H1 (cell line): ENCODE data around the gene OR10G3.

Experiments used
- ASH2L ChIP-seq: fragments of 200-600, 300-600 bp; sonication (generic); IDR thresholded peaks from one replicate; pipeline ENCODE4 v1.7.1; 2017; ENCODE audit warnings: low read length
- CTCF ChIP-seq, 3 experiments: IDR thresholded peaks; 1 replicate in 2 of 3; 2 replicates in 1 of 3; pipeline versions ENCODE4 v1.5.1 to v1.6.1; 2011; ENCODE audit warnings: low read length in 3 of 3, mild to moderate bottlenecking in 3 of 3, inconsistent platforms in 2 of 3, low read depth in 1 of 3, moderate library complexity in 1 of 3; ENCODE audit not compliant: insufficient read depth in 1 of 3; ENCODE audit errors: control extremely low read depth in 1 of 3
- EP300 ChIP-seq, 2 experiments: IDR thresholded peaks; 1 replicate in 1 of 2; 2 replicates in 1 of 2; pipeline ENCODE4 v1.6.1; 2011 to 2012; ENCODE audit warnings: low read depth in 2 of 2, low read length in 2 of 2, mild to moderate bottlenecking in 2 of 2, borderline replicate concordance in 1 of 2, inconsistent platforms in 1 of 2, moderate library complexity in 1 of 2
- EZH2 ChIP-seq: fragments of 200-600 bp; sonication (generic); IDR thresholded peaks from 2 replicates; pipeline ENCODE4 v1.7.1; 2012; ENCODE audit warnings: low read depth, mild to moderate bottlenecking, moderate library complexity, low read length, inconsistent platforms; ENCODE audit not compliant: severe bottlenecking
- RAD21 ChIP-seq, 2 experiments: IDR thresholded peaks in 1 of 2; conservative IDR thresholded peaks in 1 of 2; 2 replicates each; pipeline ENCODE4 v1.6.1; 2011; ENCODE audit warnings: low read depth in 2 of 2, low read length in 2 of 2, improper control_type of control experiment in 1 of 2, inconsistent platforms in 1 of 2, mild to moderate bottlenecking in 1 of 2, moderate library complexity in 1 of 2
- RBBP5 ChIP-seq: IDR thresholded peaks from 2 replicates; pipeline ENCODE4 v1.7.1; 2012; ENCODE audit warnings: low read depth, mild to moderate bottlenecking, inconsistent platforms, low read length, moderate library complexity, borderline replicate concordance
- RFX5 ChIP-seq: IDR thresholded peaks from 2 replicates; pipeline ENCODE4 v1.6.1; 2011; ENCODE audit warnings: low read depth, low read length, improper control_type of control experiment, borderline replicate concordance
- SIN3A ChIP-seq, 2 experiments: IDR thresholded peaks in 1 of 2; conservative IDR thresholded peaks in 1 of 2; 2 replicates each; pipeline ENCODE4 v1.6.1; 2011 to 2012; ENCODE audit warnings: low read length in 2 of 2, improper control_type of control experiment in 1 of 2, low read depth in 1 of 2, mild to moderate bottlenecking in 1 of 2
- TBP ChIP-seq: IDR thresholded peaks from 2 replicates; pipeline ENCODE4 v1.6.1; 2011; ENCODE audit warnings: low read depth, low read length, improper control_type of control experiment
- USF2 ChIP-seq: IDR thresholded peaks from 2 replicates; pipeline ENCODE4 v1.6.1; 2011; ENCODE audit warnings: low read length, improper control_type of control experiment

DNA sequence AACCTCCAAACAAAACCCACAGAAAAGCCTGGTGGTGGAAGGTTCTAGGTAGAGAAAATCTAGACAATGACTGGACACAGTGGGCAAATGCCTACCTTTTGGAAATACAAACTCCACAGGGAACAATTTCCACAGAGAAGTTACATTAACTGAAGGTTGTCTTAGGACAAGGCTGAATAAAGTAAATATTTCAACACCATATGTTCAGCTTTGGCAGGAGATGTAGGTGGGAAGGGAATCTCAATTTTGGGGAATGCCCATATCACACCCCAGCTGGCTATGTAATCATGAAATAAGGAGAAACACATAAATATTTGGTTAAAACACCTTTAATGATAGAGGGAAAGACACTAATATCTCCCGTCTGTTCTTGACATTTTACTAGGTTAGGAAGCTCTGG lies 59.1 kb downstream of the OR10G3 start:
- no peak for TF ChIP-seq ASH2L
- no peak for TF ChIP-seq EP300 (IDR thresholded peaks at IDR 0.05; ENCODE audit: borderline replicate concordance in 1 of 2, low read depth in 2 of 2, low read length in 2 of 2)
- no peak for TF ChIP-seq USF2
- TF ChIP-seq RBBP5: no peak
- TF ChIP-seq RAD21 (IDR thresholded peaks at IDR 0.05 in 1 of 2, conservative IDR thresholded peaks at IDR 0.05 in 1 of 2; ENCODE audit: low read depth in 2 of 2, low read length in 2 of 2): no peak
- no peak for TF ChIP-seq CTCF (IDR thresholded peaks at IDR 0.05; ENCODE audit: control extremely low read depth in 1 of 3, insufficient read depth in 1 of 3, low read depth in 1 of 3, low read length in 3 of 3)
- TF ChIP-seq RFX5: no peak
- no peak for TF ChIP-seq EZH2
- no peak for TF ChIP-seq SIN3A (conservative IDR thresholded peaks at IDR 0.05 in 1 of 2, IDR thresholded peaks at IDR 0.05 in 1 of 2; ENCODE audit: low read depth in 1 of 2, low read length in 2 of 2)
- no peak for TF ChIP-seq TBP
